ENCODE measurements around the gene RAET1G. TPM values are rescaled to one million over a fixed set of nuclear protein-coding genes. Genes with fewer than 3 reads are reported as not detected.

RAET1G gene
- total and polyA plus RNA-seq, 2 of the 13 experiments (the other 11 are each of a cell fraction or from before 2014, with no cell fraction given) = not detected

GRCh38 chr6:149922642-149923326, at the start of gene RAET1G (continued):
- TF ChIP-seq CENPBD1 (CRISPR knock-in tag; IDR thresholded peaks at IDR 0.05; ENCODE audit: borderline replicate concordance, low read depth) (no peak), NR2C2 (CRISPR knock-in tag; IDR thresholded peaks at IDR 0.05; ENCODE audit: borderline replicate concordance) (no peak), HNRNPLL (IDR thresholded peaks at IDR 0.05; ENCODE audit: low read depth, low read length, poor library complexity, severe bottlenecking) (peak; percentile 61), ZNF550 (CRISPR knock-in tag; IDR thresholded peaks at IDR 0.05; ENCODE audit: borderline replicate concordance) (0 out of 2 replicates have a peak, but pooled peaks have one; percentile 88), ARID5B (CRISPR knock-in tag; IDR thresholded peaks at IDR 0.05) (no peak), ZSCAN22 (CRISPR knock-in tag; IDR thresholded peaks at IDR 0.05) (no peak), UBTF (CRISPR knock-in tag; IDR thresholded peaks at IDR 0.05) (peak; percentile 47; the same call in 1 of the 2 replicates), SOX13 (IDR thresholded peaks at IDR 0.05) (no peak), SOX13 (CRISPR knock-in tag; conservative IDR thresholded peaks at IDR 0.05 in 1 of 2, IDR thresholded peaks at IDR 0.05 in 1 of 2) (no peak), HIVEP1 (CRISPR knock-in tag; IDR thresholded peaks at IDR 0.05) (peak; percentile 47; the same call in 1 of the 2 replicates), RBM39 (IDR thresholded peaks at IDR 0.05; ENCODE audit: low read depth, low read length, poor library complexity, severe bottlenecking) (no peak), STAT5B (CRISPR knock-in tag; IDR thresholded peaks at IDR 0.05) (no peak), ASH2L (IDR thresholded peaks at IDR 0.05; ENCODE audit: insufficient read length, low read depth, low read length) (no peak), NCOA5 (CRISPR knock-in tag; IDR thresholded peaks at IDR 0.05) (no peak), LCORL (IDR thresholded peaks at IDR 0.05) (no peak), LCORL (CRISPR knock-in tag; IDR thresholded peaks at IDR 0.05) (no peak), ZNF354B (CRISPR knock-in tag; IDR thresholded peaks at IDR 0.05) (no peak), ZSCAN12 (CRISPR knock-in tag; IDR thresholded peaks at IDR 0.05) (no peak), AFF4 (CRISPR knock-in tag; IDR thresholded peaks at IDR 0.05) (no peak)
